Thoracic aorta (tissue), 2 donors: ENCODE results near the gene CHST10. TPM values are rescaled to one million over a fixed set of nuclear protein-coding genes. Genes with fewer than 3 reads are reported as not detected.
"Not testable (repeated sequence)": the region's sequence is repeated elsewhere in the genome, so short reads cannot be mapped to it uniquely, and the experiment has no call there.

Source experiments
- ATAC-seq: fragments of 150-250 bp; one replicate; pipeline ENCODE4 v1.8.0; 2017; ENCODE audit warnings: low read depth; ENCODE audit not compliant: insufficient number of reproducible peaks, low FRiP score
- DNase-seq: peaks from one replicate; pipeline ENCODE4 v3.0.0-alpha.2; 2020; ENCODE audit warnings: low spot score
- H3K27ac ChIP-seq, 2 donors: fragments of 200-600 bp; sonication (generic); 1 replicate in 1 of 2; 2 replicates in 1 of 2; pipeline ENCODE4 v1.5.1; 2016; ENCODE audit warnings: mild to moderate bottlenecking in 2 of 2, moderate library complexity in 2 of 2
- H3K27me3 ChIP-seq: fragments of 200-600 bp; sonication (generic); replicated peaks from 2 replicates; pipeline ENCODE4 v1.6.0; 2016; ENCODE audit warnings: mild to moderate bottlenecking; ENCODE audit not compliant: insufficient read depth
- H3K36me3 ChIP-seq: fragments of 200-600 bp; sonication (generic); one replicate; pipeline ENCODE4 v1.5.1; 2016
- H3K4me1 ChIP-seq, 2 donors: fragments of 200-600 bp; sonication (generic); 1 replicate in 1 of 2; 2 replicates in 1 of 2; pipeline versions ENCODE4 v1.5.1 to v1.6.0; 2016; ENCODE audit warnings: low read depth in 2 of 2, mild to moderate bottlenecking in 1 of 2; ENCODE audit not compliant: control insufficient read depth in 1 of 2
- H3K4me3 ChIP-seq: fragments of 200-600 bp; sonication (generic); 2 replicates; pipeline ENCODE4 v1.5.1; 2016; ENCODE audit warnings: mild to moderate bottlenecking
- H3K9me3 ChIP-seq: fragments of 200-600 bp; sonication (generic); 2 replicates; pipeline ENCODE4 v1.5.1; 2016
- CTCF ChIP-seq: fragments of 200-600 bp; sonication (generic); IDR thresholded peaks from one replicate; pipeline ENCODE4 v1.5.1; 2019; ENCODE audit warnings: antibody characterized with exemption
- total RNA-seq, 2 donors: library from RNA; depleted of rRNA; stranded (reverse); fragments of >200 nt; gene quantifications; one replicate each; pipeline versions ENCODE4 v1.1.0 to v1.2.3, GENCODE V29; 2016

CHST10 gene
- total RNA-seq, 2 donors from 2014 or later, result 4.6 to 8.5 TPM

GRCh38 chr2:100380681-100381080 lies 36.8 kb downstream of the CHST10 start:
- Histone ChIP-seq H3K9me3 (no peaks in the 10 kb centered on the region), H3K27me3 (no peaks in the 10 kb centered on the region), H3K4me3 (no peak overlapping the region), H3K4me1 (no peaks in the 10 kb centered on the region), H3K36me3 (no peaks in the 10 kb centered on the region), H3K27ac (no peak overlapping the region)
- ATAC-seq (no peak), DNase-seq (no peak)
- no peak for TF ChIP-seq CTCF

GRCh38 chr2:100376836-100377235 lies 40.6 kb downstream of the CHST10 start:
- no peak for DNase-seq
- no peak for TF ChIP-seq CTCF

GRCh38 chr2:100367163-100367562 lies 50.3 kb downstream of the CHST10 start:
- Histone ChIP-seq H3K9me3 (peaks cover 11% of the 10 kb centered on the region), H3K36me3 (no peaks in the 10 kb centered on the region), H3K27me3 (no peaks in the 10 kb centered on the region), H3K27ac (no peak overlapping the region), H3K4me3 (no peak overlapping the region), H3K4me1 (no peaks in the 10 kb centered on the region)
- no peak for ATAC-seq
- no peak for DNase-seq
- TF ChIP-seq CTCF, result no peak

More at GRCh38 chr2:100376836-100377235, 40.6 kb downstream of the CHST10 start:
- Histone ChIP-seq H3K4me1 (no peaks in the 10 kb centered on the region), H3K36me3 (no peaks in the 10 kb centered on the region), H3K4me3 (no peak overlapping the region), H3K9me3 (peaks cover 5% of the 10 kb centered on the region), H3K27ac (no peak overlapping the region), H3K27me3 (no peaks in the 10 kb centered on the region)
- no peak for ATAC-seq

GRCh38 chr2:100365434-100365833 lies 52.0 kb downstream of the CHST10 start:
- H3K4me1 ChIP-seq, result no peaks in the 10 kb centered on the region
- ATAC-seq (no peak), DNase-seq (no peak)
- no peak overlapping the region for H3K4me3 ChIP-seq
- no peaks in the 10 kb centered on the region for H3K9me3 ChIP-seq
- no peak overlapping the region for H3K27ac ChIP-seq
- no peak for TF ChIP-seq CTCF
- no peaks in the 10 kb centered on the region for H3K27me3 ChIP-seq
- no peaks in the 10 kb centered on the region for H3K36me3 ChIP-seq

GRCh38 chr2:100362269-100362668 lies 55.2 kb downstream of the CHST10 start:
- not testable (repeated sequence) for DNase-seq, ATAC-seq, H3K9me3 ChIP-seq, H3K4me3 ChIP-seq, H3K27me3 ChIP-seq, H3K36me3 ChIP-seq, H3K4me1 ChIP-seq, H3K27ac ChIP-seq

GRCh38 chr2:100359576-100359975 lies 57.9 kb downstream of the CHST10 start:
- Histone ChIP-seq H3K9me3 (no peaks in the 10 kb centered on the region), H3K27ac (no peak overlapping the region), H3K36me3 (no peaks in the 10 kb centered on the region), H3K4me3 (no peak overlapping the region), H3K27me3 (no peaks in the 10 kb centered on the region), H3K4me1 (no peaks in the 10 kb centered on the region)
- DNase-seq (no peak), ATAC-seq (no peak)
- no peak for TF ChIP-seq CTCF
